Heart right ventricle (tissue), 16 donors: ENCODE measurements around the gene IARS1. TPM values are rescaled to one million over a fixed set of nuclear protein-coding genes. Genes with fewer than 3 reads are reported as not detected.

Experiments
- ATAC-seq, 8 donors: fragments of 200-7000 bp; cut with Tn5 transposase; one replicate each; pipeline ENCODE4 v1.9.1; 2020; ENCODE audit warnings: mild to moderate bottlenecking in 8 of 8, moderate library complexity in 8 of 8, moderate number of reproducible peaks in 1 of 8
- DNase-seq, 2 donors: peaks; one replicate each; pipeline ENCODE4 v3.0.0-alpha.2; 2020
- H3K27ac ChIP-seq, 10 donors: fragments of 200-600 bp; sonication (generic) in 2 of 10; one replicate each; pipeline versions ENCODE4 v1.5.0 to v1.8.0; 2020 to 2022; ENCODE audit warnings: mild to moderate bottlenecking in 3 of 10
- H3K27me3 ChIP-seq, 7 donors: fragments of 200-600 bp; one replicate each; pipeline ENCODE4 v1.8.0; 2021 to 2022; ENCODE audit warnings: mild to moderate bottlenecking in 2 of 7
- H3K36me3 ChIP-seq, 9 donors: fragments of 200-600 bp; sonication (generic) in 1 of 9; one replicate each; pipeline versions ENCODE4 v1.5.0 to v1.8.0; 2020 to 2022; ENCODE audit warnings: mild to moderate bottlenecking in 2 of 9
- H3K4me1 ChIP-seq, 9 donors: fragments of 200-600 bp; sonication (generic) in 1 of 9; one replicate each; pipeline versions ENCODE4 v1.5.0 to v1.8.0; 2020 to 2022; ENCODE audit warnings: mild to moderate bottlenecking in 4 of 9
- H3K4me3 ChIP-seq, 10 donors: fragments of 200-600 bp; sonication (generic) in 2 of 10; one replicate each; pipeline versions ENCODE4 v1.5.0 to v1.8.0; 2020 to 2022; ENCODE audit warnings: mild to moderate bottlenecking in 7 of 10, moderate library complexity in 2 of 10
- H3K9me3 ChIP-seq, 11 donors: fragments of 200-600 bp in 10 of 11; sonication (generic) in 2 of 11; one replicate each; pipeline versions ENCODE4 v1.5.0 to v1.8.0; 2013 to 2022; ENCODE audit warnings: mild to moderate bottlenecking in 2 of 11, control low read depth in 1 of 11, moderate library complexity in 1 of 11
- WGBS, 2 donors: extraction: QIAGEN DNeasy Blood & Tissue Kit; methylation state at CpG; one replicate each; pipeline ENCODE4 v1.1.7; 2013; ENCODE audit warnings: inconsistent platforms in 1 of 2; 5-methylcytosine and 5-hydroxymethylcytosine counted together
- intact Hi-C, 10 donors: fragments of 100-400 bp; cut with DNase I; formaldehyde crosslinking; loops; one replicate each; pipeline versions ENCODE4 v1.11.1 to v1.14.2; 2022
- polyA plus RNA-seq, 2 donors: library from polyadenylated mRNA; stranded (reverse); fragments of 200-250 nt; gene quantifications; one replicate each; pipeline ENCODE4 v1.2.3, GENCODE V29; 2013
- total RNA-seq, 10 donors: library from RNA; stranded (reverse); fragmentation: NEBNext Ultra II Directional in 3 of 10; extraction: Animal tissue kit (Norgen Biotek cat#: 25700) in 3 of 10; gene quantifications; one replicate each; pipeline versions ENCODE4 v1.2.1 to v1.2.4, GENCODE V29; 2021 to 2023
- TF ChIP-seq, protein P1 (sequence below), 9 donors: fragments of 200-600 bp; sonication (generic) in 2 of 9; IDR thresholded peaks; one replicate each; pipeline versions ENCODE4 v1.5.0 to v1.8.0; 2021 to 2022; ENCODE audit warnings: antibody characterized with exemption in 9 of 9, mild to moderate bottlenecking in 5 of 9, moderate library complexity in 1 of 9
- donor health status: Arrhythmogenic right ventricular cardiomyopathy.
- donor health status: ischemic (EF 13 %, LVEDD 7.1; RV severe dilation, severe dysfunction).
- donor health status: healthy with polysubstance abuse.
- donor health status: DM: no; HTN: yes; CAD: no.
- donor health status: DM: no; HTN: no; CAD: no.
- donor health status: ischemic (EF 25% LVEDD 6.9; RV normal size, moderate dysfunction).
- donor health status: ischemic (EF 25% LVEDD 5.7; RV mildly dilated, moderate dysfunction).
- donor health status: healthy.
- donor health status: DM: yes; HTN: yes; CAD: no.
- donor health status: Ischemic cardiomyopathy.
- donor health status: ischemic (EF 35%, LVEDD 5.7; RV mildly dilated, moderate dysfunction).
- donor health status: nonischemic (EF 11% LVEDD 7.7; RV severe dilation, severe dysfunction).
- donor health status: DM: yes; HTN: yes; CAD: no.
- donor health status: PGD.
- donor health status: ischemic (EF 29% LVEDD 5.4; RV normal size, mild dysfunction).
- donor health status: nonischemic (EF 23%, LVEDD 6.1; RV moderate dilation, normal function).

The IARS1 gene
- total and polyA plus RNA-seq, 12 donors, result 9.0 to 79.6 (median 60.8) TPM

DNA sequence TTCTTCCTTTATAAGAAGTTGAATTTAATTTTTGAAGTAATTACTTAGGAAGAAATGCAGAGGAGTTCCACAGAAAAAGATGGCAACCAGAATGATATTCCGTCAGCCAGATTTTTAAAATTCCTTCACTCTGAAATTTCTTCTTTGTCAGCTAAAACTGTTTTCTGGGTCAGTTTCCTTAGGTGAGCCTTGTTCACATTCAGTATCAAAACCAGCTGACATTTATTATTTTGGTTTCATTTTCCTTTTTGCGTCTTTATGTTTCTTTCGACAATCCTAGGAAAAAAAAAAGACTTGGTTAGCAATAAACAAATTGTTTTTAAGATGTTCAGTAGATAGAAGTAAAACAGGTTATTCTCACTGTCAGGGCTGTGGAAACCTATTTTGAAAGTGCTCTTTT, 4.1 kb upstream of the IARS1 start:
- Histone ChIP-seq H3K9me3 (no peaks in the 10 kb centered on the region), H3K4me3 (no peak overlapping the region), H3K4me1 (peaks cover 0 to 22% (median 15%) of the 10 kb centered on the region in 9 donors), H3K27me3 (no peaks in the 10 kb centered on the region), H3K36me3 (peaks cover 0 to 66% (median 39%) of the 10 kb centered on the region in 9 donors), H3K27ac (peak overlapping the region in 1 of 10 donors; percentile 0)
- TF ChIP-seq, protein P1, sequence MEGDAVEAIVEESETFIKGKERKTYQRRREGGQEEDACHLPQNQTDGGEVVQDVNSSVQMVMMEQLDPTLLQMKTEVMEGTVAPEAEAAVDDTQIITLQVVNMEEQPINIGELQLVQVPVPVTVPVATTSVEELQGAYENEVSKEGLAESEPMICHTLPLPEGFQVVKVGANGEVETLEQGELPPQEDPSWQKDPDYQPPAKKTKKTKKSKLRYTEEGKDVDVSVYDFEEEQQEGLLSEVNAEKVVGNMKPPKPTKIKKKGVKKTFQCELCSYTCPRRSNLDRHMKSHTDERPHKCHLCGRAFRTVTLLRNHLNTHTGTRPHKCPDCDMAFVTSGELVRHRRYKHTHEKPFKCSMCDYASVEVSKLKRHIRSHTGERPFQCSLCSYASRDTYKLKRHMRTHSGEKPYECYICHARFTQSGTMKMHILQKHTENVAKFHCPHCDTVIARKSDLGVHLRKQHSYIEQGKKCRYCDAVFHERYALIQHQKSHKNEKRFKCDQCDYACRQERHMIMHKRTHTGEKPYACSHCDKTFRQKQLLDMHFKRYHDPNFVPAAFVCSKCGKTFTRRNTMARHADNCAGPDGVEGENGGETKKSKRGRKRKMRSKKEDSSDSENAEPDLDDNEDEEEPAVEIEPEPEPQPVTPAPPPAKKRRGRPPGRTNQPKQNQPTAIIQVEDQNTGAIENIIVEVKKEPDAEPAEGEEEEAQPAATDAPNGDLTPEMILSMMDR (IDR thresholded peaks at IDR 0.05), result no peak
- WGBS, 2 donors, result 93 to 95% methylated on average over 3 of the region's 3 CpGs
- intact Hi-C loops, result loop anchor here in 2 of 10 donors (10.0 kb wide), 1 partner anchor 163 kb away; no protein-coding TSS in a partner anchor
- ATAC-seq (no peak), DNase-seq (no peak)

DNA sequence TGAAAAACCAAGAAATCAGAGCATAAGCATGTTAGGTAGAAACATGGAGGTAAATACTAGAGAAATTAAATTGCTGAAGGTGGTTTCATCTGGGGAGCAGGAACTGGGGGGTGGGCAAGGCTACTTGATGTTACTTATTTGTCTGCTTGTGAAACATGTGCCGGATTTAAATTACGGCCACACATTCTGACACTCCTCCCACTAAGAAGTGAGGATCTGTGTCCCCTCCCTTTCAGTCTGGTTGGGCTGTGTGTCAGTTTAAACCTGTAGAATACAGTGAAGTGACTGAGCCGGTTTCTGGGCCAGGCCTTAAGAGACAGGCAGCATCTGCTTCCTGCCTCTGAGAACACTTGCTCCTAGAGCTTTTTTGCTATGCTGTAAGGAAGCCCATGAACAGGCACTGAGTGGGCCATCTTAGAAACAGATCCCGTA, 2.3 kb upstream of the IARS1 start:
- intact Hi-C loops, result loop anchor here in 2 of 10 donors (10.0 kb wide), 1 partner anchor 161 kb away; no protein-coding TSS in a partner anchor
- Histone ChIP-seq H3K4me3 (no peak overlapping the region), H3K9me3 (no peaks in the 10 kb centered on the region), H3K4me1 (peaks cover 0 to 32% (median 27%) of the 10 kb centered on the region in 9 donors), H3K27ac (no peak overlapping the region), H3K36me3 (peaks cover 0 to 49% (median 30%) of the 10 kb centered on the region in 9 donors), H3K27me3 (no peaks in the 10 kb centered on the region)
- no peak for ATAC-seq
- TF ChIP-seq, protein P1 (IDR thresholded peaks at IDR 0.05), result no peak
- 50 to 61% methylated on average over 4 of the region's 4 CpGs for WGBS, 2 donors
- no peak for DNase-seq

DNA sequence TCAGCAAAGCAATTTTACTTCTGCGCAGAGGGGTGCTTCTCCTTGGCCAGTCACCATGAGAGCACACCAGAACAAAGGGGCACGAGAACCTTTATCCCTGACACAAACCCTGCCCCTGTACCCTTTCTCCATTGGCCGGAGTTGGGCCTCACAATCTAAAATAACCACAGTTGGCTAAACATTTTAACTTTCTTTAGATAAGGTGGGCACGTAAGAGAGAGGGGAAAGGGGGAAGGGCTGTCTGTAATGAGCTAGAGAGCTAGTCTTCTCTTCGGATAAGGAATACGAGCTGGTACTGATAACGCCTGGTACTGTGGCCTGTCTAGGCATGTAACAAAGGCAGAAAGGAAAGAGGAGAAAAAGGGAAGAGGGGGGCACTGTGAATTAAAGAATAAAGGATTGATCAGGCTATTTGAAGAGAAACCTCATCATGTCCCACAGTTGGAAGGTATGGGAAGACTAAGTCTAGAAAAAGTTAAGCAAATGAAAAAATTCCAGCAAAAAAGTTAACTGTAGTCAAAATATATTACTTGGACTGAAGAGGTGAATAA, 1.8 kb upstream of the IARS1 start:
- WGBS, 2 donors, result 47 to 58% methylated on average over 7 of the region's 7 CpGs
- Histone ChIP-seq H3K9me3 (no peaks in the 10 kb centered on the region), H3K4me3 (no peak overlapping the region), H3K36me3 (peaks cover 0 to 49% (median 26%) of the 10 kb centered on the region in 9 donors), H3K27me3 (no peaks in the 10 kb centered on the region), H3K27ac (peak overlapping the region in 3 of 10 donors; percentile 22 to 75 (median 73)), H3K4me1 (peaks cover 0 to 32% (median 27%) of the 10 kb centered on the region in 9 donors)
- DNase-seq, result no peak
- no peak for ATAC-seq
- TF ChIP-seq, protein P1 (IDR thresholded peaks at IDR 0.05), result no peak
- intact Hi-C loops, result loop anchor here in 2 of 10 donors (10.0 kb wide), 1 partner anchor 161 kb away; no protein-coding TSS in a partner anchor

DNA sequence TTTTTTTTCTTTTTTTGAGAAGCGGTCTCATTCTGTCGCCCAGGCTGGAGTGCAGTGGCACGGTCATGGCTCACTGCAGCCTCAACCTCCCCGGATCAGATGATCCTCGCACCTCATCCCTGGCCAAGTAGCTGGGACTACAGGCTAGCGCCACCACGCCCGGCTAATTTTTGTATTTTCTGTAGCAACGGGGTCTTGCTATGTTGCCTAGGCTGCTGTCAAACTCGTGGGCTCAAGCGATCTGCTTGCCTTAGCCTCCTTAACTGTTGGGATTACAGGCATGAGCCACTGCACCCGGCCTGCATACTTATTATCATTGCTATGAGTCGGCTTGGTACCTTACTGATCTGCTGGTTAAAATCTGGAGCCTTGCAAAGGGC, 790 bp upstream of the IARS1 start:
- ATAC-seq, result peak in 3 of 8 donors; percentile 17 to 43 (median 23)

More for the DNA sequence above, 790 bp upstream of the IARS1 start:
- intact Hi-C loops, result loop anchor here in 3 of 10 donors (5.0 to 10.0 kb wide), 2 partner anchors 152 to 159 kb away; no protein-coding TSS in a partner anchor
- Histone ChIP-seq H3K9me3 (no peaks in the 10 kb centered on the region), H3K4me3 (peak overlapping the region; percentile 60 to 92 (median 78)), H3K27ac (peak overlapping the region; percentile 46 to 87 (median 74)), H3K27me3 (no peaks in the 10 kb centered on the region), H3K4me1 (peaks cover 0 to 32% (median 27%) of the 10 kb centered on the region in 9 donors), H3K36me3 (peaks cover 0 to 42% (median 22%) of the 10 kb centered on the region in 9 donors)
- TF ChIP-seq, protein P1 (IDR thresholded peaks at IDR 0.05), result no peak
- DNase-seq, result no peak
- WGBS, 2 donors, result 24 to 25% methylated on average over 13 of the region's 13 CpGs
